ENCODE data around the gene SUSD4.

DNA sequence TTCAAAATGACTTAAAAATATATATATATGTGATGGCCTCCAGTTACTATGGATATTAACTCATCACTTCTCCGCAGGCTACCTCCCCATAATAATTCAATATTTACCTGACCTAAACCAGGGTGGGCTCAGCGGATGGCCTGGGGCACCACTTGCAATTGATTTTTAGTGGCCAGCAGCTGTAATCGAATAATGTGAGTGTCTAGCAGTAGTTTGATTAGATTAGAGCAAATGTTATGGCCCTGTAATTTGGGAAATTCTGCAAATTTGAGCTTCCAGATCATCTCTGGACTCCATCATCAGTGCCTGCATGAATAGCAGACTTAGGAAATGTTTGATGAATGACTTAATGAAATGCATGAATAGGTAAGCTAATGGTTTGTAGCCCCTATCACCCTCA, 14.7 kb downstream of the SUSD4 start:
- TF ChIP-seq, protein P1, sequence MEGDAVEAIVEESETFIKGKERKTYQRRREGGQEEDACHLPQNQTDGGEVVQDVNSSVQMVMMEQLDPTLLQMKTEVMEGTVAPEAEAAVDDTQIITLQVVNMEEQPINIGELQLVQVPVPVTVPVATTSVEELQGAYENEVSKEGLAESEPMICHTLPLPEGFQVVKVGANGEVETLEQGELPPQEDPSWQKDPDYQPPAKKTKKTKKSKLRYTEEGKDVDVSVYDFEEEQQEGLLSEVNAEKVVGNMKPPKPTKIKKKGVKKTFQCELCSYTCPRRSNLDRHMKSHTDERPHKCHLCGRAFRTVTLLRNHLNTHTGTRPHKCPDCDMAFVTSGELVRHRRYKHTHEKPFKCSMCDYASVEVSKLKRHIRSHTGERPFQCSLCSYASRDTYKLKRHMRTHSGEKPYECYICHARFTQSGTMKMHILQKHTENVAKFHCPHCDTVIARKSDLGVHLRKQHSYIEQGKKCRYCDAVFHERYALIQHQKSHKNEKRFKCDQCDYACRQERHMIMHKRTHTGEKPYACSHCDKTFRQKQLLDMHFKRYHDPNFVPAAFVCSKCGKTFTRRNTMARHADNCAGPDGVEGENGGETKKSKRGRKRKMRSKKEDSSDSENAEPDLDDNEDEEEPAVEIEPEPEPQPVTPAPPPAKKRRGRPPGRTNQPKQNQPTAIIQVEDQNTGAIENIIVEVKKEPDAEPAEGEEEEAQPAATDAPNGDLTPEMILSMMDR (IDR thresholded peaks at IDR 0.05): no peak
- TF ChIP-seq POLR2A (IDR thresholded peaks at IDR 0.05) (no peak), EP300 (IDR thresholded peaks at IDR 0.05) (no peak)

All from upper lobe of left lung (tissue), 4 donors.